BLaER1 treated with 17β-estradiol and CSF1 and Interleukin-3, amounts not matched to agents 10 nM and 100 nM (cell line): Measurements from ENCODE around the gene AHCYL2.

Source experiments
- H3K27ac ChIP-seq, 11 experiments: shearing (Covaris generic); formaldehyde crosslinking; 2 replicates each; pipeline ENCODE4 v1.8.1; 2022
- H3K27me3 ChIP-seq, 11 experiments: shearing (Covaris generic); formaldehyde crosslinking; 2 replicates each; pipeline ENCODE4 v1.8.1; 2022
- H3K36me3 ChIP-seq, 11 experiments: shearing (Covaris generic); formaldehyde crosslinking; 2 replicates each; pipeline ENCODE4 v1.8.1; 2022
- H3K4me1 ChIP-seq, 10 experiments: shearing (Covaris generic); formaldehyde crosslinking; 2 replicates each; pipeline ENCODE4 v1.8.1; 2022
- H3K4me2 ChIP-seq, 11 experiments: shearing (Covaris generic); formaldehyde crosslinking; 2 replicates each; pipeline ENCODE4 v1.8.1; 2022
- H3K4me3 ChIP-seq, 10 experiments: shearing (Covaris generic); formaldehyde crosslinking; 2 replicates each; pipeline ENCODE4 v1.8.1; 2022
- H3K9ac ChIP-seq, 11 experiments: shearing (Covaris generic); formaldehyde crosslinking; 2 replicates each; pipeline ENCODE4 v1.8.1; 2022
- H3K9me3 ChIP-seq, 11 experiments: shearing (Covaris generic); formaldehyde crosslinking; replicated peaks in 1 of 11; 2 replicates each; pipeline ENCODE4 v1.8.1; 2022
- H4K20me1 ChIP-seq, 11 experiments: shearing (Covaris generic); formaldehyde crosslinking; 2 replicates each; pipeline ENCODE4 v1.8.1; 2022
- Cebpa-rat ChIP-seq, 11 experiments: shearing (Covaris generic); IDR thresholded peaks; 2 replicates each; pipeline ENCODE4 v1.8.1; 2022

The AHCYL2 gene

DNA sequence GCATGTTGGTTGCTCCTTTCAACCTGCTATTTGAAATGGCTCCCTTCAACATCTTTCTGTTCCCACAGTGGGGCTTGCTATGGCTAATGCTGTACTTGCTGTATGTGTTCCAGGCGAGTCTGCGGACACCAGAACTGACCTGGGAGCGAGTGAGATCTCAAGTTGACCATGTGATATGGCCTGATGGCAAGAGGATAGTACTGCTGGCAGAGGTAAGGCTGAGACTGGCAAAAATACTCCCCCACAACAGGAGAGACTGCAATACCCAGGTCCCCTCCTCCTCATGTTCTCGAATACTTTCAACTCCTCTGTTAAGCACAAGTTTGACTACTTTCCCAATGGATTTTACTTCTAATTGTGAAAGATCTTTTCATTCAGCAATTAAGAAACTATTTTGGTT is 197.9 kb downstream of the AHCYL2 start:
- Histone ChIP-seq H4K20me1 (no peaks in the 10 kb centered on the region), H3K4me3 (no peak overlapping the region), H3K9me3 (no peaks in the 10 kb centered on the region), H3K27ac (no peak overlapping the region), H3K9ac (no peak overlapping the region), H3K36me3 (peaks cover 37 to 84% (median 60%) of the 10 kb centered on the region in 11 experiments), H3K4me1 (peaks cover 8 to 18% (median 17%) of the 10 kb centered on the region in 10 experiments; a peak in 19 of 20 replicates), H3K27me3 (no peaks in the 10 kb centered on the region), H3K4me2 (no peak overlapping the region)
- no peak for TF ChIP-seq Cebpa-rat (IDR thresholded peaks at IDR 0.05)

DNA sequence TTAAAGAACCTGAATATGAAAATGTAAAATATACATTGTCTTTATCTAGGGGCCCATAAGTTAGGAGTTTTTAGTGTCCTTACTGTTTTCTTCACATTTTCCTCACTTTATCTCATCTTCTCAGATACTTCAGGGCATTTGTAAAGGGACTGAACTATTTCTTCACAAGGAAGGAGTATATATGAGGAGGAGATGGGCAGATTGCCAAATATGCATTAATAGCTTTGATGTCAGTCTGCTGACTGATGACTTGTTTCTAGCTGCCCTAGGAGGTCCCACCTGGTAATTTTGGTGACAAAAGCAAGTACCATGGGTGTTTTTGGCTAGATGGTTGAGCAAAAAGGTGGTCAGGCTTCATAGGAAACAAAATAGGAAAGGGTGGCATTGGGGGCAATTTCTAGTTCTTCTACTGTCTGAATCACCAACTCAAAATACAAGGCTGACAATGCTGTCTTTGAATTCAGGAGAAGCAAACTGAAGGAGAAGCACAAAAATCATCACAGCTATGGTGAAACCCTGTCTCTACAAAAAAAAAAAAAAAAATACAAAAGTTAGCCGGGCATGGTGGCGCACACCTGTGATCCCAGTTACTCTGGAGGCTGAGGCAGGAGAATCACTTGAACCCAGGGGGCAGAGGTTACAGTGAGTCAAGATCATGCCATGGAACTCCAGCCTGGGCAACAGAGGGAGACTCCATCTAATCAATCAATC is 199.0 kb downstream of the AHCYL2 start:
- no peaks in the 10 kb centered on the region for H4K20me1 ChIP-seq
- peaks cover 8 to 26% (median 20%) of the 10 kb centered on the region in 10 experiments; a peak in 19 of 20 replicates for H3K4me1 ChIP-seq
- no peak overlapping the region for H3K4me3 ChIP-seq
- no peak overlapping the region for H3K27ac ChIP-seq
- H3K36me3 ChIP-seq, result peaks cover 40 to 78% (median 57%) of the 10 kb centered on the region in 11 experiments
- H3K9me3 ChIP-seq, result no peaks in the 10 kb centered on the region
- H3K27me3 ChIP-seq, result no peaks in the 10 kb centered on the region
- no peak for TF ChIP-seq Cebpa-rat (IDR thresholded peaks at IDR 0.05)
- H3K9ac ChIP-seq, result no peak overlapping the region
- no peak overlapping the region for H3K4me2 ChIP-seq

DNA sequence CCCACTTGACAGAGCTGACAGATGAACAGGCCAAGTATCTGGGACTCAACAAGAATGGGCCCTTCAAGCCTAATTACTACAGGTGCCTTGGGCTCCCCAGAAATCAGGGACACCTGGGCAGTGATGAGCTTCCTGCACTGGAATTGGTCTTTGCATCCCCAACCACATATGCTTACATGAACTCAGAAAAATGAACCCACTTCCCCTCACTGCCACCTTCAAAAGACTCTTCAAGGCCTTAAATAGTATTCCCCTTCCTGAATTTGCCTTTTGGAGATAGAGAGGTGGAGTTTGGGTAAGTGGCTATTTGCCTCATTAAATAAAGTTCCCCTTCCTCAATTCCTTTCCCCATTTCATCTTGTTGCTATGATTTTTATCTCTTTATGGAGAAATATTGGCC is 201.7 kb downstream of the AHCYL2 start:
- H3K27me3 ChIP-seq, result peaks cover 0 to 4% (median 0%) of the 10 kb centered on the region in 11 experiments; a peak in 2 of 22 replicates
- peaks cover 40 to 60% (median 54%) of the 10 kb centered on the region in 11 experiments for H3K36me3 ChIP-seq
- no peak overlapping the region for H3K27ac ChIP-seq
- H3K4me1 ChIP-seq, result peaks cover 8 to 26% (median 20%) of the 10 kb centered on the region in 10 experiments; a peak in 19 of 20 replicates
- H4K20me1 ChIP-seq, result no peaks in the 10 kb centered on the region
- no peak for TF ChIP-seq Cebpa-rat (IDR thresholded peaks at IDR 0.05)
- no peak overlapping the region for H3K9ac ChIP-seq
- H3K4me3 ChIP-seq, result no peak overlapping the region
- H3K9me3 ChIP-seq, result no peaks in the 10 kb centered on the region
- H3K4me2 ChIP-seq, result peak overlapping the region in 7 of 11 experiments; percentile 21 to 78 (median 65); a peak in 9 of 22 replicates

DNA sequence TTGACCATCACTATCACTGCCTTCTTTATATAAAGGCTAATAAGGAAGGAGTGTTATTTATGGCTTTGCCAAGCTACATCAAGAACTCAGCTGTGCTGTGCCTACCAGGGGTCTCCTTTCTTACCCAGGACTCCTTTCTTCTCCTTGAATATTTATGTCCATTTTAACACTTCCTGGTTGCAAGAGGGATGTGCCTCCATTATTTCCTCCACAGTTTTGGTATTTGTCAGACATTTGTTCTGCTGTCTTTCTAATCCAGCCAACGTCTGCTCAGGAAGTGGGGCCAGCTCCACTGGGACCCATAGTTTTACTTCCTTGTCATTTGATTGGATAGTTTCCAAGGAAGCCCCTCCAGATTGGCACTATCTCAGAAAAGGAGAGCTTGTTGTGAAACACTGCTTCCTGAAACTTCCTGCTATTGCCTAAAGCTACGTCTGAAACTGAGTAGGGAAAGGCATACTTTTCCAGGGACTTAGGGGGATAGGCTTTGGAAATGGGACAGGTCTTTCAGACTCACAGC is 202.8 kb downstream of the AHCYL2 start:
- no peak for TF ChIP-seq Cebpa-rat (IDR thresholded peaks at IDR 0.05)
- Histone ChIP-seq H3K27ac (peak overlapping the region in 5 of 11 experiments; percentile 31 to 49 (median 40); a peak in 11 of 22 replicates), H3K4me3 (no peak overlapping the region)

DNA sequence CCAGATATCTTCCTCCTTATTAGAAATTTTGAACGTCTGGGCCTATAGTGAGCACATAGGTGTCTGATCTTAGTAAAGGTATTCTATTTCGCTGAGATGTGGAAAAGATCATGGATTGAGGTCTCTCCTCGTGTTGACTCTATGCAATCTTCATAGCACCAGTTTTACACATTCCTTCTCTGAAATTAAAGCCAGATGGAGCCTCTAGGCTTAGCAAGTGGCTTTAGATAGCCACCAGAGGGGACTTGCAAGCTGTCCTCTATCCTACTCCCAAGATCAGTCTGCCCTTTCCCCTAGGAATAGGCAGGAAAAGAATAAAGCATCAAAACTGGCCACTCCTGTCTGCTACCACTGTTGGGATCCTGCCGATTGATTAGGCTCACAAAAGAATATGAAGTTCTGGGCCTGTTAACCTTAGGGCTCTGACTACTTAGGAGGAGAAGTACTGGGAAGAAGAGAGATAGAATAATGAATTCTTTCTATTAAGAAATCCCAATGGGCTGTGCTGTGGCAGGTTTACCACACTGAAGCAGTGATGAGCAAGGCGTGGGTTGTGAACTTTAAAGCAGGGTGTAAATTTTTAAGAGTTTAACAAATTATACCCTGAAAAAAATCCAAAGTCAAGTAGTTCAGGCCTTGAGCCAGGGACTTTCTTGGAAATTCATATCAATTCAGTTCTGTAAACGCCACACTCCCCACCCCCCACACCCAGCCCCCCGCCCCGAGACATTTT is 207.2 kb downstream of the AHCYL2 start:
- H3K4me2 ChIP-seq, result no peak overlapping the region

More for the DNA sequence above, 202.8 kb downstream of the AHCYL2 start:
- H3K4me2 ChIP-seq, result peak overlapping the region; percentile 1 to 78 (median 47); a peak in 19 of 22 replicates
- peaks cover 39 to 56% (median 48%) of the 10 kb centered on the region in 11 experiments for H3K36me3 ChIP-seq
- peaks cover 8 to 26% (median 20%) of the 10 kb centered on the region in 10 experiments; a peak in 19 of 20 replicates for H3K4me1 ChIP-seq
- H4K20me1 ChIP-seq, result no peaks in the 10 kb centered on the region
- H3K9me3 ChIP-seq, result no peaks in the 10 kb centered on the region
- no peak overlapping the region for H3K9ac ChIP-seq
- peaks cover 2 to 13% (median 8%) of the 10 kb centered on the region in 11 experiments for H3K27me3 ChIP-seq

DNA sequence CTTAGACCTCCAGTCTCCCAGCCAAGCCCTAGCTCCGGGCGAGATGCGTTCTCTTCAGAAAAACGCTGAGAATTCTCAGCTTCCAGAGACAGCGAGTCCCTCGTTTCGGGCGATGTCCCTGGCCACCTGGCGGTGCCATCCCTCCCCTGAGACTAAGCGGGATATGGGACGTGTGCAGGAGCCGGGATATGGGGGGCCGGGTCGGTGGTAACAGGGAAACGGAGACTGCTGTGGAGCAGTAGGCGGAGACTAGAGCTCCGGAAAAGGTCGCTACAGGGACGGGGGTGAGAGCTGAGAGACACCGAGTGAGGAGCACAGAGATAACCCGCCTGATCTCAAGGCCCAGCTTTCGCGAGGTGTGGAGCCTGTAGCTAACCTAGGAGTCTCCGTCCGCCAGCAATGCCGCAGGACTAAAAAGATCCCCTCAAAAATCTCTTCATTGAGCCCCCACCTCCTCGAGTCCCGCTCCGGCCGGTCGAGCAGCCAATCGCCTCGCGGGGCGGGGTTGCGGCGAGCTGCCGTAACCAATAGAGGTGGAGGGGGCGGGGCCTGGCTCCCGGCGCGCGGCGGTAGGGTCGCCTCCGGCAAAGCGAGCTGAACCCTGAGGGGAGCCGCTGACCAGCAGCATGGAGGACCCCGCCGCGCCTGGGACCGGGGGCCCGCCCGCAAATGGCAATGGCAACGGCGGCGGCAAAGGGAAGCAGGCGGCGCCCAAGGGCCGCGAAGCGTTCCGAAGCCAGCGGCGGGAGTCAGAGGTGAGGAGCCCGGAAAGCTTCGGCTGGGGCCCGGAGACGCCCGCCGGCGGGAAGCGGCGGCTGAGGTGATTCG is 209.2 kb downstream of the AHCYL2 start, which contains the start of gene STRIP2:
STRIP2 (plus strand) TSS at position 586 of the 828 bp plus-strand sequence; CDS start at position 627, 41 bp downstream.
- H3K27me3 ChIP-seq, result peaks cover 40 to 55% (median 50%) of the 10 kb centered on the region in 11 experiments
- peaks cover 0 to 18% (median 0%) of the 10 kb centered on the region in 11 experiments; a peak in 4 of 22 replicates for H4K20me1 ChIP-seq
- no peaks in the 10 kb centered on the region for H3K36me3 ChIP-seq
- peak within 1 kb of the TSS; percentile 66 to 84 (median 72) for H3K4me3 ChIP-seq
- peaks cover 11 to 21% (median 15%) of the 10 kb centered on the region in 10 experiments for H3K4me1 ChIP-seq
- H3K9ac ChIP-seq, result peak within 1 kb of the TSS; percentile 67 to 81 (median 77)
- no peak for TF ChIP-seq Cebpa-rat (IDR thresholded peaks at IDR 0.05)
- no peaks in the 10 kb centered on the region for H3K9me3 ChIP-seq
- peak within 1 kb of the TSS in 9 of 11 experiments; percentile 7 to 66 (median 37); a peak in 13 of 22 replicates for H3K27ac ChIP-seq
- H3K4me2 ChIP-seq, result peak within 1 kb of the TSS; percentile 85 to 100 (median 98)

More for the DNA sequence above, 207.2 kb downstream of the AHCYL2 start:
- Histone ChIP-seq H3K4me3 (no peak overlapping the region), H3K27me3 (peaks cover 40 to 53% (median 48%) of the 10 kb centered on the region in 11 experiments), H3K9me3 (no peaks in the 10 kb centered on the region), H3K4me1 (peaks cover 15 to 28% (median 23%) of the 10 kb centered on the region in 10 experiments), H3K36me3 (peaks cover 3 to 13% (median 4%) of the 10 kb centered on the region in 11 experiments; a peak in 13 of 22 replicates), H3K9ac (no peak overlapping the region), H4K20me1 (peaks cover 0 to 18% (median 0%) of the 10 kb centered on the region in 11 experiments; a peak in 4 of 22 replicates), H3K27ac (no peak overlapping the region)
- no peak for TF ChIP-seq Cebpa-rat (IDR thresholded peaks at IDR 0.05)

DNA sequence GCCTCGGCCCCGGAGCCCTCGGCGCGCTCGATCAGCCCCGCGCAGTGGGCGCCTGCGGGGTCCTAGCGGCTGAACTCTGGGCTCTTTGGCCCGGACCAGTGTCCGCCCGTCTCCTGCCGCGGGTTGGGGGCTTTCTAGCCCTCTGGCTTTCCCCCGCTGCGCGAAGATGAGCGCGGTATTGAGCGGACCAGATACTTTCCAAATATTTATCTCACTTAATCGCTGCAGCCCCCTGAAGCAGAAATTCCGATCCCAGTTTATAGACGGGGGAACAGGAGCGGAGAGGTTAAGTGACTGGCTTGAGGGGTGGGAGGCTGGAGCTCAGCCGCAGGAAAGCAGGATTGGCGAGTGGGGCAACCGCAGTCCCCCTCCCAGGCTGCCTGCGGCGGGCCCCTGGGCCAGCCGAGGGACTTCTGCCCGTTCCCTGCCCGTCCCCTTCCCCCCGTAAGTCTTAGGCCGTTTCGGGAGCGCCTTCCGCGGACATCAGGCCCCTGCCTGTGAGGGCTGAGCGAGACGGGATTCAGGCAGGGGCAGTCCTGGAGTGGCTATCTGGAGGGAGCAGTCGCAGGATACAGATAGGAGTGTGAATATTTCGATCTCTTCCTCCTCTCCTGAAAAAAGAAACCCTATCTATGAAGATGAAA is 210.0 kb downstream of the AHCYL2 start:
- peak overlapping the region; percentile 85 to 100 (median 98) for H3K4me2 ChIP-seq
- H3K36me3 ChIP-seq, result no peaks in the 10 kb centered on the region
- H3K9ac ChIP-seq, result peak overlapping the region; percentile 67 to 81 (median 77)
- H3K4me1 ChIP-seq, result peaks cover 11 to 27% (median 15%) of the 10 kb centered on the region in 10 experiments
- TF ChIP-seq Cebpa-rat (IDR thresholded peaks at IDR 0.05), result no peak
- H3K9me3 ChIP-seq, result no peaks in the 10 kb centered on the region
- peak overlapping the region in 9 of 11 experiments; percentile 7 to 66 (median 37); a peak in 13 of 22 replicates for H3K27ac ChIP-seq
- H3K4me3 ChIP-seq, result peak overlapping the region; percentile 66 to 84 (median 72)
- peaks cover 0 to 18% (median 0%) of the 10 kb centered on the region in 11 experiments; a peak in 4 of 22 replicates for H4K20me1 ChIP-seq
- H3K27me3 ChIP-seq, result peaks cover 40 to 55% (median 50%) of the 10 kb centered on the region in 11 experiments
